Measurements from ENCODE around the gene RALGPS1.

The RALGPS1 gene

DNA sequence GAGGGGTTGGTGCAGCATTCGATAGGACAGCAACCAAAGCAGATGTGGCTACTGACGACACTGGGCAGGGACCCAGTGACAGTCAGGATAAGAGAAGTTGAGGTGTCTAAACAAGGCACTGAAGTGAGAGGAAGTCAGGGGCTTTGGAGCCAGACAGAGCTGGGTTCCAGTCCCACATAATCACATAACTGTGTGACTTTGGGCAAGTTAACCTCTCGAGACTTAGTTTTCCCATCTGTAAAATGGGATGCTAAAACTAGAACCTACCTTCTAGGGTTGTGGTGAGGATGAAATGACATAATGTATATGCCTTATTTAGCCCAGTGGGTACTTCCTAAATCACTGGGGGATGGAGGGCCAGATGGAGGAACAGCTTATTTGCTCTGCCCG, 204.7 kb downstream of the RALGPS1 start:
- DNase-seq (ENCODE audit: low read depth in 3 of 3), result no peak

DNA sequence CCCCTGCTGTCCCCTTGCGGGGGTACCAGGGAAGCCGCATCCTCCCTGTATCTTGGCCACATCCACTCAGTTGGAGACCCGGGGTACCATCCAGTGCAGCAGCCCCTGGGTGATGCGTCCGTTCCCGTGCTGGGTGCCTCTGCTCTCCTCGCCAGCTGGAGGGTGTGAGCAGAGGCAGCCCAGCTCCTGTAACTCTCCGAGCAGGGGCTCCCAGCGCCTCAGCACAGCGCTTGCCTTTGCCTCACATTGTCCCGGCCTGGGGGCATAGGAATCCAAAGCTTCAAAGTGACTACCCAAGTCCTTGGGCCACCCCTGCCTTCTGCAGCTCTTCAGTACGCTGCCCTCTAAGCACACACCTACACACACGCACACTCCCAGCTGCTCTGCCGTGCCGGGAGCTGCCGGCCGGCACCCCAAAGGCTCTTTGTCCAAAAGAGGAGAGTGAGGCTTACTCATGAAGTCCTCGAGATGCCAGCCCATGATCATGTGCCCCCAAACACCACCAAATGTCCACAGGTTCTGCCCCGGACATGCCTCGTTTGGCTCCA, 207.1 kb downstream of the RALGPS1 start:
- no peak for DNase-seq (ENCODE audit: low read depth in 3 of 3)

DNA sequence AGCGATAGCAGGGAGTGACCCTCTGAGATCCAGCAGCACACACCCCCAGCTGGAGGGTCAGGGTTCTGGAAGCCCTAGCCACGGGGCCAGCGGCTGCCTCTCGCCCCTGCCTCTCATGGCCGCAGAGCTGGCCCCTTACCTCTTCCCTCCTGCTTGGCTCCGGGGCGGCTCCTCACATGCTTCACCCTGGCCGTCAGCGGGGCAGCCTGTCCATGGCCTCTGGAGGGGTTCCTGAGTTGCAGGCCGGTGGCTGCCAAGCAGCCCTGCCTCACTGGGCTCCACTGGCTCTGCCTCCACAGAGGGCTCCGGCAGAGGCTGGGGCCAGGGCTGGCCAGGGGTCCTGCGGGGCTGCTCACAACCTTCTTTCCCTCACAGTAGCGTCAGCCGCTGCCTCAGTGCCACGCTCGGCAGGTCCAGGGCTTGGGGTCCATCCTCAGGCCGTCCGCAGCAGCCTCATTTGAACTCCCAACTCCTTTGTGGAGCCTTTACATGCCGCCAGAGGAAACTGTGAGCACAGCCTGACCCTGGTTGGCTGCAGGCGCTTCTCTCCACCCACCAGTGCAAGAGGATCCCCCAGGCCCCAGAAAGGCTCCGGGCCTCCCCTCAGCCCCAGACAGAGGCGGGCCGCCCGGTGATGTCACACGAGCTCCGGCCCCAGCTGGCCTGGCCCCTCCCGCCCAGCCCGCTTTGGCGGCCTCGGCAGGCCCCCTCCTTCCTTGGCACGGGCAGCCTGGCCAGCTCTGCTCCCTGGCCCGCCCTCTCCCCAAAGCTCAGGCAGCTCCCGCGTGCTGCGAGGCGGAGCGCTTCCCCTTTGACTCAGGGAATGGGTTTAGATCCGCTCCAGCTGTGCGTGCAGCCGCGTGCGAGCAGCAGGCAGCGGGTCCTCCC, 207.8 kb downstream of the RALGPS1 start, which contains the start of gene ANGPTL2:
TSS of gene ANGPTL2 (minus strand) at position 460 of the 888 bp plus-strand sequence. CDS start 13,904 bp downstream, outside the sequence.
- DNase-seq (ENCODE audit: low read depth in 3 of 3), result no peak

DNA sequence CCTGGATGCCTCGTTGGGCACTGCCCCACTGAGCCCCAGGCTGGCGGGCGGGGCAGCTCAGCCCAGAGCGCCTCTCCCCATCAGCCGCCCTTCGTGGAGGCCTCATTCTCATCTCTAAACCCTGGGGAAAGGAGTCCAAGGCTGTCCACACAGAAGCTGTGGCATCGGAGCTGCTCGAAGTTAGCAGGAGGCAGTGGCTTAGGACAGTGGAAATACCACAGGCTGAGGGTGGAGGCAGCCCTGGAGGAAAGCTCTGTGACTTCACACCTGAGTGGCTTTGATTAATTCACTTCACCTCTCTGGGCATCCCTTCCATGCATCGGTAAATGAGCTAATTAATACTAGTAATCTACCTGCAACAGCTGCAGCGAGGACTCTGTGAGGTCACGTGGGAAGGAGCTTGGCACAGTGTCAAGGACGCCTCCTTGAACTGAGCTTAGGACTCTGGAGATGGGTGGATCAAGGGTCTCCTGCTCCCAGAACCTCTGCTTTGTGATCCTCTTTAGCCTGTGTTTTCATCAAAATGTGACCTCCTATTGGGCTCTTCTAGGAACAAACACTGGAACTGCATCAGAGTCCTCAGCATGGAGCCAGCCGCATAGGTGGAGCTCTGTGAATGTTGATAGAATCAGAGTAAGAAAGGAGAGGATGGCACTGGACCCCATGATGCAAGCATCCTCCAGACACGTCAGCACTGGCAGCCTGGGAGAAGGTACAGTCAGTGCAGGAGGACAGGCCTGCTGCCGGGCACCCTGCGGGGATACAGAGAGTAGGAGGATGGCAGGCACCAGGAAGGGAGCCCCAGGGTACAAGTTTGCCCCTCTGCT, 208.7 kb downstream of the RALGPS1 start:
- DNase-seq (ENCODE audit: low read depth in 3 of 3), result peak in 1 of 3 experiments; percentile 6

DNA sequence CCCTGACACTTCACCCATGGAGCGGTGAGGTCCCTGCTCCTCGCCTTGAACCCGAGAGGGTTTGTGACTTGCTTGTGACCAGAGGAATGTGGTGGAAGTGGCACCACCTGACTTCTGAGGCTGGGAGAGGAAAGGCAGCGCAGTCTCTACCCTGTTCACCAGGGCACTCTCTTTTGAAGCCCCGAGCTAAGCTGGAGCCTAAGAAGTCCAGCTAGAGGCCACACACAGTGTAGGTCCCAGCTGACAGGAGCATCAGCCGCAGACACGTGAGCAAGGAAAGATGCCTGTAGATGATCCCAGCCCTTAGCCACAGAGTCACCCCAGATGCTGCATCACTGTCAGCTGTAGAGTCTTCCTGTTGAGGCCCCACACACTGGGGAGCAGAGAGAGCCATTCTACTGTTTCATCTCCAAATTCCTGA, 209.5 kb downstream of the RALGPS1 start:
- no peak for DNase-seq (ENCODE audit: low read depth in 3 of 3)

DNA sequence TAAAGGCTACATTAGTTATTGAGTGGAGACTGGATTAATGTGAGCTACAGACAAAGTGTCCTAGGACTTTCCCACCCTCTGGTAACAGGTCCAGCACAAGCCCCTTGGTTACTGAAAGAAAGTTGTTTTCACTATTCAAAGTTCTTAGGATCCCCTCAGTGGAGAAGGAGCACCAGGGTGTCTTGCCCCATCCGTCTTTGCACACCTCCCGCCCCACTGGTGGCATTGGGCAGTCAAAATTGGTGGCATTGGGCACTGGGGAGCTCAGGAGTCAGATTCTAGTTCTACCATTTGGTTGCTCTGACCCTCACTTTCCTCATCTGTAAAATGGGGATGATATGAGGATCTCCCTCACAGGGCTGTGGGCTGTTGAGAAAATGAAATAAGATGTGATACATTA, 210.2 kb downstream of the RALGPS1 start:
- DNase-seq (ENCODE audit: low read depth in 3 of 3), result no peak

DNA sequence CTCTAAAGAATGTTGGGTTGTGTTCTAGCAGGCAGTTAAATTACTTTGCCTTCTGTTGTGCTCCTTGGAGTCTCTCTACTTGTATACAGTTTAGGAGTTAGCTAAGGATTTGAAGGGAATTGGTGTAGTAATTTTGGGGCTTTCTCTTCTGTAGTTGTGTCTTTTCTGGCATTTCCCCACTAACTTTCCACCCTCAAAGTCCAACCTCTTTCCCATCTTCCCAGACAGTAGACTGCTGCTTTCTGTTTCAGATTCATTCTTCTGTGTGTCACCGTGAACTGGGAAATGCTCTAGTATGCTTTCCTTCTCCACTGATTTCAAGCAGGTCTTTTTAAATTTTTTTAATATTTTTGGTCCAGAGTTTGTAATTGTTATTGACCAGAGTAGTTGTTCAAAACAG, 212.4 kb downstream of the RALGPS1 start:
- DNase-seq (ENCODE audit: low read depth in 3 of 3), result no peak

DNA sequence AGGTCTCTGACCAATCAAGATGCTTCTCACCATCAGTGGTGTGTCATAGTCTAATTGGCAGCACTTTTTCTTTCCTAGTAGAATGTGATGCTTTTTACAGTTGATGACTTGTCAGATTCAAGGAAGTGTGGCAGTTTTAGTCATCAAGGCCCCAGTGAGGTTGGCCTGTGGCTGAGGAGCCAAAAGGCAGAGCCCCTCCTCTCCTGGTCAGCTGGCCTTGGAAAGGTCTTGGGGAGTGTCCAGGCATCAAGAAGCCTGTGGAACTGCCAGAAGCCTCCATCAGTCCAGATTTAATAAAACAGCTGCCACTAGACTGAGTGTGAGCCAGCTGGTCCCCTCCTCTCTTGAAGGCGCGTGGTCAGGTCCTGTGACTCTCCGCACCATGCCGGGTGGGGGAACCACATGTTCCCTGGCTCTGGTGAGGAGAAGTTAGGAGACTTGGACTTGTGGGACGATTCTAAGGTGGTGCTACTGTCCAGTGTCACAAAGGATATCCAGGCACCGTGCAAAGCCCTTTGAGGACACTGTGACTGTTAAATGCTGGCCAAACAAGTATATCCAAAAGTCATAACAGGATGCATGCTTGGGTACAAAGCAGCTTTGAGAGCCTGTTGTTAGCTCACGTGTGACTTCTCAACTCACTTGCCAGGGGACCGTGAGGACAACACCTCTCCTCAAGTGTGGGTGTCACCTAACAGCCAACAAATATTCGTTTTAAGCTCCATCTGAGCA, 213.9 kb downstream of the RALGPS1 start:
- no peak for DNase-seq (ENCODE audit: low read depth in 3 of 3)

DNA sequence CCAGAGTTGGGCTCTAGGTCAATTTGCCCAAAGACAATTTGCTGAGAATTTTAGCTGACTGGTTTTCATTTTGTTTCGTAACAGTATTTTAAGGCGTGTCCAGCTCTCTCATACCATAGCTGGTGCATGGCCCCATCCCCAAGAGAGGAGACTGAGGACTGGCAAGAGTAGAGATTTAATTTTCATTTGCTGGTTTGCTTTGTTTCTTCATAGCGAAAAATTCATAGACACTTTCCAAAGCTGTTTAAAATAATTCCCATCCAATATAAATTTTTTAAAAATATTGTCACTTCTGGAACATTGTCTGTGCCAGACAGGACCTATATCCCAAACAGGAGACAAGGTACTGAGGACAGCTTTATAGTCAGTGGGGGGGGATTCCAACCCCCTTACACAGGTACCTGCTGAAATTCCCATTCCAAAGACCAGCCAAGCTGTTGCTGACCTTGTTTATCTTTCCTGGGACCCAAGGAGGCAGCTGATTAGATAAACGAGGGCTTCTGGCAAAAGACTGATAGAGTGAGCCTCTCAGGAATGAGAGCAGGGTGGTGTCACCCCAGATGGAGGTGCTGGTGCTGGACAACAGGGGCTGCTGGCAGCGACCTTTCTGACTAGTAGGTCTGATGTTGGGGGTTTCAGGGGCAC, 214.6 kb downstream of the RALGPS1 start:
- DNase-seq (ENCODE audit: low read depth in 3 of 3), result no peak

DNA sequence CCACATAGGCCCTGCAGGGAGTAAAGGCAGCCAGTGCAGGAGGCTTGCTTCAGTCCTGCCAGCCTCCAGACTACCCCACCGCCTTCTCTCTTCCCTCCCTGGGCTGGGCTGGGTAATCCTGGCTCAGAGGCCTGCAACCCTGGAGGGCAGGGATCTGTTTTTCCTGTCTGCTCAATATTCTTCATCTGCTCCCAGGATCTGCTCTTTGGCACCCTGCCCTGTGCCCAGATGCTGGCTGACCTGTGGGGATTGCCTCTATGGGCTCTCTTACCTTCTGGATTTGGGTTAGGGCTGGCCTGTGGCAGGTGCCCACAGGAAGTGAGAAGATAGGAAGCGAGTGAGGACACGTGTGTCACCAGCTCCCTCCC, 215.1 kb downstream of the RALGPS1 start:
- DNase-seq (ENCODE audit: low read depth in 3 of 3), result no peak

DNA sequence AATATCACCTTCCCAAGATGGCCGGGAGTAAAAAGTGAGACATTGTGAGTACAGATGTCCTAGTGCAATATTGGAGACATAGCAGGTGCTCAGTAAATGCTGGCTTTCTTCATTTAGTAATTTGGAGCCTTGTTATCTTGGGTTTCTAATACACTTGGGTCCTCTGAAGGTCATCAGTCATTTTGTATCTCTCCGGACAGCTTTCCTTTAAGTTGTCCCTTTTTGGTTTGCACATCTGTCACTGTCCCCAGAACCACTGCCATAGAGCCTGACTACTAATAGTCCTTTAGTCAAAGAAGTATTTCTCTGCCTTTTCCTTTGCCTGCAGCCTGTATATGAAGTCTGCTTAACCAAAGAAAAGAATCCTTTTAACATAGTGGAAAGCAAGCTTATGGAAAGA, 215.7 kb downstream of the RALGPS1 start:
- DNase-seq (ENCODE audit: low read depth in 3 of 3), result no peak

DNA sequence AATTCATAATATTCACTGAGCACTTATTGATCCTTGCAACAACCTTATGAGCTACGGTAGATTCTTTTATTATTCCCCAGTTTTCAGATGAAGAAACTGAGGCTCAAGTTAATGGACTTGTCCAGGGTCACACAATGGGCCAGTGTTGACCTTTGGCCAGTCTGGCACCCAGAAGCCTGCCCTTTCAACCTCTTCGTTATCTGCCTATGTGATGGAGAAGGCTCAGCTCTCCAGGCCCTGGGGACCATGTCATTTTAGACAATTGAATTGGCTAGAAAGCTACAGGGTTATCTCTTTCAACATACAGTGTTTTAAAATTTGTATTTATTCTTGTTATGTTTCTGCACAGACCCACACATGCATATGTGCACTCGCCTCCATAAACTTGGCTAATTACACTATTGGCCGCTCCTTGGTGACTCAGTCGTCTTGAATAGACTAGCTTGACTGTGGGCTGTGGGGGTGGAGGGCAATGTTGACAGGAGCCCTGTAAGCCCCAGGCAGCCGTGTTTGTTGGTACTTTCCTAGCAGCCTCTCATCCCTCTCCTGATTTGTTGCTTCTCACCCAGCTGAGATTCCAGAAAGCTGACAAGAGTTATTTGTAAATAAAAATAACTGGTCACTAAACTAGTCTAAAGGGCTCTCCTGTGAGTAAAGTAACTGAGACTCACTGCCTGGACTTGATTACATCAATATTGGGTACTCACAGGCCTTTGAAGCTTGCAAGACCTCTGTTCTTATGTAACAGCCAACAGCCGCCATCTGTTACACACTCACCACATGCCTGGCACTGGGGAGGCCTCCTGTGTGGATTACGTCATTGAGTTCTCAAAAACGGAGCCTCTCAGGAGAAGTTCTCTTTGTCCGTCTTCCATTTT, 216.3 kb downstream of the RALGPS1 start:
- no peak for DNase-seq (ENCODE audit: low read depth in 3 of 3)

DNA sequence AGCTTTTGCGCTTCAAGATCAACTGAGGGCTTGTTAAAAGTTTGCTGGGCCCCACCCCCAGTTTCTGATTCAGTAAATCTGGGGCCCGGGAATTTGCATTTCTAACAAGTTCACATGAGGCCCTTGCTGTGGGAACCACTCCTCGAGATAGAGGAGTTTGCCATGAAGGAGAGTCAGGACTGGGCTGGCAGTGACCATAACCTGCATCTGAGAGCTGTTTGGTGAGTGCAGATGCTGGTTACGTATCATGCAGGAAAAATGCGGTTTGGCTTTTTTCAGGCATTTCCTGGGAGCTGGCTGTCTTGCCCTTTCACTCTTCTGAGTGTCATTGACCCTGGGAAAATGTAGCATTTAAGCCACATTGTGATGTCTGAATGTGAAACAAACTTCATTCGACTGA, 217.3 kb downstream of the RALGPS1 start:
- no peak for DNase-seq (ENCODE audit: low read depth in 3 of 3)

DNA sequence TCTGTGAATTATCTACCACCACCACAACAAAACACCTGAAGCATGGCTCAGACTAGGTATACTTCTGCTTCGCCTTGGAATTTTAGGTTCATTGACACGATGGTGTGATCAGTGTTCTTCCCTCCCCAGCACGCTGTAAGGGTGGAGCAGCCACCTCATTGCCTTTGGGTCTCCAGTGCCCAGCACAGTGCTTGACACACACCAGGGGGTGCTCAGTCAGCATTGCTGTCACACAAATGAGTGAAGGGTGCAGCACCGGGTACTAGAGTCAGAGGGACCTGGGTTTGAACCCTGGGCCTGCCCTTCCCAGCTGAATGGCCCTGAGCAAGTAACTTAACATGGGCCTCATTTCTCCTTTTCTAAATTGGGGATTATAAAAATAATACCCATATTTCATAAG, 217.8 kb downstream of the RALGPS1 start:
- DNase-seq (ENCODE audit: low read depth in 3 of 3), result no peak

DNA sequence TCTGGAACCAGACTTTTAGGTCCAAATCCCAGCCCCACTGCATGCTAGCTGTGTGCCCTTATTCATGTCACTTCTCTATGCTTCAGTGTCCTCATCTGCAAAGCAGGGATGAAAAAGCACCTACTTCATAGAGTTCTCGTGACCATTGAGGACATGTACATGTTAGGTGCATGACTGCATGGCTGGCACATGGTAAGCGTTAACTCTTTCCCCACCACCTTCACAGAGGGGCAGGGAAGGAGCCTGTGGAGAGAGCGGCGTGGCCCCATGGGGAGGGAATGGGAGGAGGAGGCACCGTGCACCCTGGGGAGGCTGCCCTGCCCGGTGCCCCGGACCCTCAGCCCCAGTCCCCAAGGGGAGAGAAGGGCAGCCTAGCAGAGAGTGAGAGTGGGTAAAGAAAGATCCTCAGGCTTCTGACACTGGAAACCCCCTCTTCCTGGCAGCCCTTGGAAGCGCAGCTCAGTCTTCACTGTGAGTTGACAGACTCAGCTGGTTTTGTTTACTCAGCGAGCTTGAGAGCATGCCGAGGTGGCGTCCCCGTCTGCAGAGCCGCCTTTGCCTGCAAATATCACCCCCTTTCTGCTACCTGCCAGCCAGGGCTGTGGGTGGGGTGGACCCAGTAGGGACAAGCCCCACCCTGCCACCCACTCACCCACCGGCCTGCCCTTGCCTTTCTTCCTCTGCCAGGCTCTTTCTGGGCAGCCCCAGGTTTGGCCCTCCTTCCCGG, 218.5 kb downstream of the RALGPS1 start:
- DNase-seq (ENCODE audit: low read depth in 3 of 3), result no peak

DNA sequence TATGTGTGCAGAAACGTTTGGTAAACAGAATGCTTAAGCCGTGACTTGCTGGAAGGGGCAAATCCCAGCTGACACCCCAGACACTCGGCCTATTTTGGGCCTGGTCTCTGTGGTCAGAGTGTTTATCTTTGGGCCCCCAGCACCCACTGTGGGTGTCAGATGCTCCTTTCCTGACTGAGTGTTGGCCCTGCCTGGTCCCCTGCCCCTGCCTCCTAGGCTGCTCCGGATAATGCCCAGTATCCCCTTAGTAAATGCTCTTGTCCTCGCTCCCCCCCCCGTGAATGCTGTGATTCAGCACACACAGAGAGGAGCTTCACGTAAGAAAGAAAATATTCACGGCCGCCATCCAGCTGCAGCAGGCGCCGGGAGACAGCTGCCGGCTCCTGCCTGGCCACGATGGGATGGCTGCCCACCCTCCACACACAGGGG, 219.2 kb downstream of the RALGPS1 start:
- DNase-seq (ENCODE audit: low read depth in 3 of 3), result no peak

DNA sequence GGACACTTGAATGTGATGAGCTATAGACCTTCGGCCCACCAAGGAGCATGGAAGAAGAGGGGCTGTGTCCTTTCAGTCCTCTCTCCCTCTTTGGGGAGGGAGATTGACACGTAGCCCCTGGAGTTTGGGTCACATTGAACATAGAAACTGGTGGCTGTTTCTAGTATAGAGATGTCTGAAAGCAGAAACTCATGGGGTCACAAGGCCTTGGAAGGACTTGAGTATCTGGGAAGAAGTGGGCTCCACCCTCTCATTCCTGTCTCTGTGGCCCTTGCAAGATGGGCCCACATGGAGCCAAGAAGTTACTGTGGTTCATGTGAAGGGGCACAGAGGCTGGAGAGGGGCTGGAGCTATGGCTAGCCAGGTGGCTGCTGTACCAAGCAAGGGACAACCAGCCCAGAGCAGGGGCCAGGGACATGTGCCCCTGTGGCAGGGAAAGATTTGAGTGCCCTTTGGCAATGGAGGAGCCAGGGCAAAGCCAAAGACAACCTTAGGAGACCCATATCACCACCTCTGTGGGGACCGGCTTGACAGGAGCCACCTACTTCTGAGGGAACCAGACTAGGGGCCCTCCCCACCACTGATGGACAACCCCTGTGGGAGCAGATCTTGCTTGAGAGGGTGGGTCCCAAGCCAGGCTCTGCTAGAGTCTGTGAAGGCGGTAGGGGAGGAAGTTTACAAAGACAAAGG, 220.6 kb downstream of the RALGPS1 start:
- DNase-seq (ENCODE audit: low read depth in 3 of 3), result no peak

DNA sequence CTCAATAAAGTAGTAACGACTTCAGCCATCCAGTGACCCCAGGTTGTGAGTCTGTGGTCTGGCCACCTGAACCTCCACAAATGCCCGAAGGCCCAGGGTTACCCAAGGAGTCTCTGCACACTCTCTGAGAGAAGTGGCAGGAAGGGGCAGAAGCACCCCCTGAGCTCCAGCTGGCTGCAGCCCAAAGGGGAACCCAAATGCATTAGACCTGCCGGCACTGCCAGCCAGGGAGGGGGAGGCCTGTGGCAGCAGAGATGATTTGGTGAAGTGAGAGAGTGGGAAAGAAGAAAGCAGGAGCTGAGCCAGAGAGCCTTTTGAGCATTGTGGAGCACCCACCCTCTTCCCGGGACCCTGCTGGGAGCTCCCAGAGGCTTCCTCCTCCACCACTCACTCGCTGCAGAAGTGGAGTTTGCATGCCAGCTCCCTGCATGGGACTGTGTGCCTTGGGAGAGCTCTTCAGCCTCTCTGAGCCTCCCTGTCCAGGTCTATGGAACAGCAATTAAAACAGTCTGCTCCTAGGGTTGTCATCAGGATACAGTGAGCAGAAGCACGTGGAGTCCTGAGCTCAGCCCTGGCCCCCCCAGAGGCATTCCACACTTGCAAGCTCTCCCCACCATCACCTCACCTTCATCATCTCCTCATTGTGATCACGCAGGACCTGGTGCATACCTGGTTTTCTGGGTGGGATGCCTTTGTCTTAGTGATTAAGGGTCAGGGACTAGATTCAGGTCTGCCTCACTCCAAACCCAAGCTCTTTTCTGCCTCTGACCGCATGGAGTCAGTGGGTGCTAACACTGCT, 221.7 kb downstream of the RALGPS1 start:
- DNase-seq (ENCODE audit: low read depth in 3 of 3), result no peak
